HepG2 (cell line): ENCODE results near the gene GLUD1. TPM values are rescaled to one million over a fixed set of nuclear protein-coding genes. Genes with fewer than 3 reads are reported as not detected.

Experiments used
- ATRX ChIP-seq: sonication (generic); formaldehyde crosslinking; IDR thresholded peaks from 2 replicates; pipeline ENCODE4 v1.4.0; 2020; ENCODE audit warnings: missing genetic modification reagents, borderline replicate concordance
- HES4 ChIP-seq: sonication (generic); formaldehyde crosslinking; IDR thresholded peaks from 2 replicates; pipeline ENCODE4 v1.9.0; 2021; ENCODE audit warnings: mild to moderate bottlenecking, missing genetic modification reagents, borderline replicate concordance
- HIC2 ChIP-seq: sonication (generic); formaldehyde crosslinking; IDR thresholded peaks from 2 replicates; pipeline ENCODE4 v1.9.0; 2022; ENCODE audit warnings: low read depth, missing genetic modification reagents
- HINFP ChIP-seq: sonication (generic); formaldehyde crosslinking; IDR thresholded peaks from 2 replicates; pipeline ENCODE4 v1.4.0; 2020; ENCODE audit warnings: low read depth, mild to moderate bottlenecking, missing genetic modification reagents
- HMGA1 ChIP-seq: sonication (generic); formaldehyde crosslinking; conservative IDR thresholded peaks from 2 replicates; pipeline ENCODE4 v1.4.0; 2020; ENCODE audit warnings: missing genetic modification reagents
- IRF2 ChIP-seq: IDR thresholded peaks from 2 replicates; pipeline ENCODE4 v1.6.1; 2018; ENCODE audit warnings: missing genetic modification reagents, missing compliant biosample characterization
- NR2C2 ChIP-seq: sonication (generic); formaldehyde crosslinking; IDR thresholded peaks from 2 replicates; pipeline ENCODE4 v1.4.0; 2020; ENCODE audit warnings: missing genetic modification reagents, mild to moderate bottlenecking, moderate library complexity, borderline replicate concordance
- PAWR ChIP-seq: sonication (generic); formaldehyde crosslinking; IDR thresholded peaks from 2 replicates; pipeline ENCODE4 v1.4.0; 2020; ENCODE audit warnings: missing genetic modification reagents, mild to moderate bottlenecking, borderline replicate concordance
- RBFOX2 ChIP-seq: fragments of 200-400 bp; formaldehyde crosslinking; IDR thresholded peaks from 2 replicates; pipeline ENCODE4 v1.6.1; 2017; ENCODE audit warnings: low read depth, mild to moderate bottlenecking, low read length
- ZNF121 ChIP-seq: sonication (generic); formaldehyde crosslinking; IDR thresholded peaks from 2 replicates; pipeline ENCODE4 v1.5.0; 2020; ENCODE audit warnings: mild to moderate bottlenecking, missing genetic modification reagents
- ZNF354B ChIP-seq: sonication (generic); formaldehyde crosslinking; IDR thresholded peaks from 2 replicates; pipeline ENCODE4 v1.8.0; 2022; ENCODE audit warnings: mild to moderate bottlenecking, missing genetic modification reagents
- ZNF512B ChIP-seq: sonication (generic); formaldehyde crosslinking; IDR thresholded peaks from 2 replicates; pipeline ENCODE4 v1.5.1; 2020; ENCODE audit warnings: missing genetic modification reagents, mild to moderate bottlenecking, borderline replicate concordance
- ZNF720 ChIP-seq: sonication (generic); formaldehyde crosslinking; IDR thresholded peaks from 2 replicates; pipeline ENCODE4 v1.4.0; 2020; ENCODE audit warnings: missing genetic modification reagents
- ZNF816 ChIP-seq: sonication (generic); formaldehyde crosslinking; IDR thresholded peaks from 2 replicates; pipeline ENCODE4 v1.8.0; 2022; ENCODE audit warnings: missing genetic modification reagents, mild to moderate bottlenecking, borderline replicate concordance
- polyA plus RNA-seq, 8 experiments: library from polyadenylated mRNA; depleted of rRNA in 3 of 8; stranded (reverse) in 7 of 8; unstranded in 1 of 8; fragments of >200 nt; fragmentation: Illumina TruSeq in 4 of 8; extraction: Trizol in 4 of 8; gene quantifications; 2 replicates each; pipeline versions ENCODE4 v1.2.1 to v1.2.3, GENCODE V29; 2011 to 2016; ENCODE audit warnings: low read depth in 4 of 8, missing spikeins in 1 of 8, mixed read lengths in 1 of 8; ENCODE audit not compliant: insufficient read depth in 1 of 8
- total RNA-seq, 5 experiments: library from RNA; depleted of rRNA; stranded (reverse); fragments of >200 nt; fragmentation: Illumina TruSeq; extraction: Trizol; gene quantifications; 2 replicates each; pipeline ENCODE4 v1.2.3, GENCODE V29; 2016; ENCODE audit warnings: low read depth in 1 of 5
- TF ChIP-seq, protein P1 (sequence below): IDR thresholded peaks from 2 replicates; pipeline ENCODE4 v1.6.1; 2016
- TF ChIP-seq, protein P2 (sequence below): IDR thresholded peaks from 2 replicates; pipeline ENCODE4 v1.6.1; 2012; ENCODE audit warnings: low read length, improper control_type of control experiment

The GLUD1 gene
- total and polyA plus RNA-seq, 2 of the 13 experiments (the other 11 are each of a cell fraction or from before 2014, with no cell fraction given) = 301 to 798 TPM

GRCh38 chr10:87094373-87095235 lies at the start of gene GLUD1, which contains the start of gene SHLD2 (continued):
- TF ChIP-seq HIC2 (CRISPR knock-in tag) = no peak
- TF ChIP-seq RBFOX2 = peak; percentile 87
- TF ChIP-seq HINFP (CRISPR knock-in tag) = no peak; the same call in 1 of the 2 replicates
- 0 out of 2 replicates have a peak, but pooled peaks have one; percentile 17 for TF ChIP-seq ZNF121 (CRISPR knock-in tag)
- TF ChIP-seq ZNF512B (CRISPR knock-in tag) = no peak
- 0 out of 2 replicates have a peak, but pooled peaks have one; percentile 45 for TF ChIP-seq IRF2
- peak; percentile 53; the same call in 1 of the 2 replicates for TF ChIP-seq ZNF816
- TF ChIP-seq ATRX = no peak
- TF ChIP-seq, protein P1, sequence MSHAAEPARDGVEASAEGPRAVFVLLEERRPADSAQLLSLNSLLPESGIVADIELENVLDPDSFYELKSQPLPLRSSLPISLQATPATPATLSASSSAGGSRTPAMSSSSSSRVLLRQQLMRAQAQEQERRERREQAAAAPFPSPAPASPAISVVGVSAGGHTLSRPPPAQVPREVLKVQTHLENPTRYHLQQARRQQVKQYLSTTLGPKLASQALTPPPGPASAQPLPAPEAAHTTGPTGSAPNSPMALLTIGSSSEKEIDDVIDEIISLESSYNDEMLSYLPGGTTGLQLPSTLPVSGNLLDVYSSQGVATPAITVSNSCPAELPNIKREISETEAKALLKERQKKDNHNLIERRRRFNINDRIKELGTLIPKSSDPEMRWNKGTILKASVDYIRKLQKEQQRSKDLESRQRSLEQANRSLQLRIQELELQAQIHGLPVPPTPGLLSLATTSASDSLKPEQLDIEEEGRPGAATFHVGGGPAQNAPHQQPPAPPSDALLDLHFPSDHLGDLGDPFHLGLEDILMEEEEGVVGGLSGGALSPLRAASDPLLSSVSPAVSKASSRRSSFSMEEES (CRISPR knock-in tag) = peak; percentile 48; the same call in 1 of the 2 replicates
- no peak for TF ChIP-seq NR2C2 (CRISPR knock-in tag)
- TF ChIP-seq, protein P2, sequence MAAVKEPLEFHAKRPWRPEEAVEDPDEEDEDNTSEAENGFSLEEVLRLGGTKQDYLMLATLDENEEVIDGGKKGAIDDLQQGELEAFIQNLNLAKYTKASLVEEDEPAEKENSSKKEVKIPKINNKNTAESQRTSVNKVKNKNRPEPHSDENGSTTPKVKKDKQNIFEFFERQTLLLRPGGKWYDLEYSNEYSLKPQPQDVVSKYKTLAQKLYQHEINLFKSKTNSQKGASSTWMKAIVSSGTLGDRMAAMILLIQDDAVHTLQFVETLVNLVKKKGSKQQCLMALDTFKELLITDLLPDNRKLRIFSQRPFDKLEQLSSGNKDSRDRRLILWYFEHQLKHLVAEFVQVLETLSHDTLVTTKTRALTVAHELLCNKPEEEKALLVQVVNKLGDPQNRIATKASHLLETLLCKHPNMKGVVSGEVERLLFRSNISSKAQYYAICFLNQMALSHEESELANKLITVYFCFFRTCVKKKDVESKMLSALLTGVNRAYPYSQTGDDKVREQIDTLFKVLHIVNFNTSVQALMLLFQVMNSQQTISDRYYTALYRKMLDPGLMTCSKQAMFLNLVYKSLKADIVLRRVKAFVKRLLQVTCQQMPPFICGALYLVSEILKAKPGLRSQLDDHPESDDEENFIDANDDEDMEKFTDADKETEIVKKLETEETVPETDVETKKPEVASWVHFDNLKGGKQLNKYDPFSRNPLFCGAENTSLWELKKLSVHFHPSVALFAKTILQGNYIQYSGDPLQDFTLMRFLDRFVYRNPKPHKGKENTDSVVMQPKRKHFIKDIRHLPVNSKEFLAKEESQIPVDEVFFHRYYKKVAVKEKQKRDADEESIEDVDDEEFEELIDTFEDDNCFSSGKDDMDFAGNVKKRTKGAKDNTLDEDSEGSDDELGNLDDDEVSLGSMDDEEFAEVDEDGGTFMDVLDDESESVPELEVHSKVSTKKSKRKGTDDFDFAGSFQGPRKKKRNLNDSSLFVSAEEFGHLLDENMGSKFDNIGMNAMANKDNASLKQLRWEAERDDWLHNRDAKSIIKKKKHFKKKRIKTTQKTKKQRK = no peak
- no peak for TF ChIP-seq ZNF354B (CRISPR knock-in tag)
- TF ChIP-seq PAWR (CRISPR knock-in tag) = no peak
- TF ChIP-seq HMGA1 = no peak
- TF ChIP-seq HES4 (CRISPR knock-in tag) = peak; percentile 89
- no peak for TF ChIP-seq ZNF720
